IMR-90 (cell line): ENCODE results near the gene KCNMB3. TPM values are rescaled to one million over a fixed set of nuclear protein-coding genes. Genes with fewer than 3 reads are reported as not detected.

Source experiments
- ATAC-seq: fragments of 200-7000 bp; cut with Tn5 transposase; 2 replicates; pipeline ENCODE4 v1.9.1; 2020; ENCODE audit warnings: low read depth, mild to moderate bottlenecking, moderate library complexity
- BruUV-seq: library from RNA; stranded (reverse); fragments of 400-500 nt; replicated peaks from 2 replicates; lab custom pipeline; 2021; lab: Mats Ljungman, UMichigan
- CTCF ChIA-PET: fragments of 300-600 bp; formaldehyde crosslinking; extraction: SDS; loops from one replicate; lab custom pipeline; 2021; ENCODE audit warnings: antibody characterized with exemption; lab: Yijun Ruan, JAX
- POLR2A ChIA-PET: fragments of 300-600 bp; sonication (Branson Sonifier 250); formaldehyde crosslinking; loops from one replicate; lab custom pipeline; 2022; ENCODE audit warnings: antibody characterized with exemption; ENCODE audit not compliant: unreplicated experiment; lab: Charles Lee
- DNase-seq: peaks from one replicate; pipeline ENCODE4 v3.0.0; 2013
- H2AFZ ChIP-seq: replicated peaks from 2 replicates; pipeline ENCODE3; 2013; ENCODE audit warnings: low read length, mild to moderate bottlenecking; ENCODE audit not compliant: poor library complexity
- H2AK5ac ChIP-seq: 2 replicates; pipeline ENCODE4 v1.6.1; 2013; ENCODE audit warnings: low read depth, low read length, inconsistent platforms
- H2AK9ac ChIP-seq: replicated peaks from 2 replicates; pipeline ENCODE3; 2013; ENCODE audit warnings: mild to moderate bottlenecking, low read depth, low read length, moderate library complexity; ENCODE audit not compliant: poor library complexity
- H2BK120ac ChIP-seq: 2 replicates; pipeline ENCODE4 v1.6.1; 2013; ENCODE audit warnings: low read depth, low read length, inconsistent platforms
- H2BK15ac ChIP-seq: 3 replicates; pipeline ENCODE4 v1.6.1; 2013; ENCODE audit warnings: low read depth, low read length, inconsistent platforms
- H2BK20ac ChIP-seq: 2 replicates; pipeline ENCODE4 v1.6.1; 2013; ENCODE audit warnings: low read depth, mild to moderate bottlenecking, inconsistent platforms, low read length, moderate library complexity
- H2BK5ac ChIP-seq: 2 replicates; pipeline ENCODE4 v1.6.1; 2013; ENCODE audit warnings: mild to moderate bottlenecking, low read depth, low read length, inconsistent platforms; ENCODE audit not compliant: poor library complexity, severe bottlenecking
- H3K14ac ChIP-seq: replicated peaks from 2 replicates; pipeline ENCODE4 v1.6.1; 2013; ENCODE audit warnings: low read depth, low read length, inconsistent platforms
- H3K18ac ChIP-seq: 2 replicates; pipeline ENCODE4 v1.6.1; 2013; ENCODE audit warnings: low read depth, low read length, control low read depth
- H3K23ac ChIP-seq: 2 replicates; pipeline ENCODE4 v1.6.1; 2013; ENCODE audit warnings: low read depth, low read length, inconsistent platforms
- H3K27ac ChIP-seq: 2 replicates; pipeline ENCODE4 v1.5.1; 2013; ENCODE audit warnings: mild to moderate bottlenecking, control low read depth, low read length; ENCODE audit not compliant: insufficient read depth
- H3K27me3 ChIP-seq: 2 replicates; pipeline ENCODE4 v1.6.1; 2013; ENCODE audit warnings: low read length; ENCODE audit not compliant: control insufficient read depth, insufficient read depth
- H3K36me3 ChIP-seq: 2 replicates; pipeline ENCODE4 v1.6.1; 2013; ENCODE audit warnings: low read length, mixed read lengths; ENCODE audit not compliant: control insufficient read depth, insufficient read depth
- H3K4ac ChIP-seq: 2 replicates; pipeline ENCODE4 v1.6.1; 2013; ENCODE audit warnings: low read depth, low read length, inconsistent platforms
- H3K4me1 ChIP-seq: 2 replicates; pipeline ENCODE4 v1.6.1; 2013; ENCODE audit warnings: low read length, mixed read lengths; ENCODE audit not compliant: control insufficient read depth, insufficient read depth
- H3K4me2 ChIP-seq: 2 replicates; pipeline ENCODE4 v1.6.1; 2013; ENCODE audit warnings: low read depth, mild to moderate bottlenecking, control low read depth, low read length, moderate library complexity
- H3K4me3 ChIP-seq: 2 replicates; pipeline ENCODE4 v1.5.1; 2013; ENCODE audit warnings: low read depth, mild to moderate bottlenecking, control low read depth, low read length, moderate library complexity; ENCODE audit not compliant: insufficient read depth
- H3K56ac ChIP-seq: 2 replicates; pipeline ENCODE4 v1.6.1; 2013; ENCODE audit warnings: low read length, inconsistent platforms; ENCODE audit not compliant: insufficient read depth; ENCODE audit errors: extremely low read depth
- H3K79me1 ChIP-seq, 2 experiments: 2 replicates each; pipeline ENCODE4 v1.6.1; 2013; ENCODE audit warnings: low read length in 2 of 2, inconsistent platforms in 1 of 2, low read depth in 1 of 2
- H3K9ac ChIP-seq: 2 replicates; pipeline ENCODE4 v1.6.1; 2013; ENCODE audit warnings: low read depth, low read length, control low read depth
- H3K9me1 ChIP-seq: 2 replicates; pipeline ENCODE4 v1.6.1; 2013; ENCODE audit warnings: low read length, inconsistent platforms; ENCODE audit not compliant: insufficient read depth
- H3K9me3 ChIP-seq: 2 replicates; pipeline ENCODE4 v1.6.1; 2013; ENCODE audit warnings: low read length; ENCODE audit not compliant: control insufficient read depth, insufficient read depth
- H4K20me1 ChIP-seq: 2 replicates; pipeline ENCODE4 v1.6.1; 2013; ENCODE audit warnings: low read length, inconsistent platforms; ENCODE audit not compliant: insufficient read depth
- H4K5ac ChIP-seq: 2 replicates; pipeline ENCODE4 v1.6.1; 2013; ENCODE audit warnings: mild to moderate bottlenecking, low read depth, low read length, control low read depth
- H4K8ac ChIP-seq, 2 experiments: 2 replicates each; pipeline ENCODE4 v1.6.1; 2013; ENCODE audit warnings: low read depth in 2 of 2, low read length in 2 of 2, control low read depth in 1 of 2, inconsistent platforms in 1 of 2
- H4K91ac ChIP-seq: 2 replicates; pipeline ENCODE4 v1.6.1; 2013; ENCODE audit warnings: low read depth, low read length, inconsistent platforms; ENCODE audit not compliant: insufficient read depth
- BHLHE40 ChIP-seq: fragments of 150-350 bp; IDR thresholded peaks from 2 replicates; pipeline ENCODE4 v1.6.1; 2016; ENCODE audit warnings: mild to moderate bottlenecking, low read depth, low read length
- CEBPB ChIP-seq: IDR thresholded peaks from 2 replicates; pipeline ENCODE4 v1.6.1; 2012; ENCODE audit warnings: low read depth, low read length, improper control_type of control experiment
- CHD1 ChIP-seq: IDR thresholded peaks from 2 replicates; pipeline ENCODE4 v1.6.1; 2012; ENCODE audit warnings: low read depth, low read length, improper control_type of control experiment
- FOS ChIP-seq: fragments of 150-350 bp; IDR thresholded peaks from 2 replicates; pipeline ENCODE4 v1.6.1; 2016; ENCODE audit warnings: low read depth, low read length
- MAFK ChIP-seq: IDR thresholded peaks from 2 replicates; pipeline ENCODE4 v1.6.1; 2012; ENCODE audit warnings: low read depth, low read length, improper control_type of control experiment
- MAZ ChIP-seq: IDR thresholded peaks from 2 replicates; pipeline ENCODE4 v1.6.1; 2012; ENCODE audit warnings: low read depth, mild to moderate bottlenecking, low read length, improper control_type of control experiment, moderate library complexity, borderline replicate concordance
- MXI1 ChIP-seq: IDR thresholded peaks from 2 replicates; pipeline ENCODE4 v1.6.1; 2012; ENCODE audit warnings: low read depth, mild to moderate bottlenecking, low read length, moderate library complexity, borderline replicate concordance
- NFE2L2 ChIP-seq: fragments of 150-350 bp; IDR thresholded peaks from 2 replicates; pipeline ENCODE4 v1.6.1; 2016; ENCODE audit warnings: low read depth, mild to moderate bottlenecking, low read length
- POLR2A ChIP-seq: IDR thresholded peaks from 2 replicates; pipeline ENCODE4 v1.6.1; 2012; ENCODE audit warnings: mild to moderate bottlenecking, low read depth, low read length
- RAD21 ChIP-seq: IDR thresholded peaks from 2 replicates; pipeline ENCODE4 v1.6.1; 2012; ENCODE audit warnings: low read length, improper control_type of control experiment
- RCOR1 ChIP-seq: IDR thresholded peaks from 2 replicates; pipeline ENCODE4 v1.6.1; 2012; ENCODE audit warnings: mild to moderate bottlenecking, low read length, improper control_type of control experiment; ENCODE audit not compliant: insufficient replicate concordance
- RFX5 ChIP-seq: IDR thresholded peaks from 2 replicates; pipeline ENCODE4 v1.8.0; 2012; ENCODE audit warnings: low read depth, mild to moderate bottlenecking, low read length, moderate library complexity
- SMC3 ChIP-seq: fragments of 150-350 bp; IDR thresholded peaks from 2 replicates; pipeline ENCODE4 v1.6.1; 2016; ENCODE audit warnings: low read depth, mild to moderate bottlenecking, antibody characterized with exemption, low read length, moderate library complexity
- WGBS, 2 experiments: methylation state at CpG; one replicate each; pipeline versions ENCODE4 v1.1.5 to v1.1.7; 2013; ENCODE audit warnings: missing lambda C conversion rate in 2 of 2; ENCODE audit not compliant: insufficient read length in 1 of 2; ENCODE audit errors: extremely low coverage in 2 of 2; 5-methylcytosine and 5-hydroxymethylcytosine counted together
- dilution Hi-C: fragments of 300-500 bp; cut with HindIII; formaldehyde crosslinking; loops from one replicate; pipeline ENCODE4 v1.14.3; 2018; ENCODE audit warnings: low sequenced_read_pairs; ENCODE audit not compliant: unreplicated experiment
- in situ Hi-C: fragments of 300-500 bp; cut with MboI; formaldehyde crosslinking; loops from 3 replicates; pipeline ENCODE4 v1.14.3; 2019; ENCODE audit warnings: low sequenced_read_pairs, inconsistent platforms, mixed read lengths
- intact Hi-C: fragments of 100-400 bp; cut with micrococcal nuclease; formaldehyde crosslinking; loops from 2 replicates; pipeline ENCODE4 v1.10.0; 2022
- polyA plus RNA-seq, 3 experiments: library from polyadenylated mRNA; depleted of rRNA; stranded (reverse); fragments of >200 nt; gene quantifications; 2 replicates each; pipeline ENCODE4 v1.2.3, GENCODE V29; 2012; ENCODE audit warnings: low replicate concordance in 1 of 3
- total RNA-seq: library from RNA; depleted of rRNA; stranded (reverse); fragments of >200 nt; gene quantifications from 2 replicates; pipeline ENCODE4 v1.2.3, GENCODE V29; 2012
- TF ChIP-seq, protein P1 (sequence below): conservative IDR thresholded peaks from 2 replicates; pipeline ENCODE4 v1.5.1; 2012; ENCODE audit warnings: mild to moderate bottlenecking, low read depth, low read length, improper control_type of control experiment
- TF ChIP-seq, protein P2 (sequence below): fragments of 150-350 bp; IDR thresholded peaks from 2 replicates; pipeline ENCODE4 v1.6.1; 2016; ENCODE audit warnings: low read depth, mild to moderate bottlenecking, low read length, moderate library complexity, borderline replicate concordance
- TF ChIP-seq, protein P3 (sequence below): fragments of 150-350 bp; IDR thresholded peaks from 2 replicates; pipeline ENCODE4 v1.6.1; 2017; ENCODE audit warnings: mild to moderate bottlenecking, antibody characterized with exemption, low read length, low read depth

KCNMB3 gene
- total and polyA plus RNA-seq, 2 of the 4 experiments (the other 2 are of a cell fraction): 0.72 to 1.2 TPM

DNA sequence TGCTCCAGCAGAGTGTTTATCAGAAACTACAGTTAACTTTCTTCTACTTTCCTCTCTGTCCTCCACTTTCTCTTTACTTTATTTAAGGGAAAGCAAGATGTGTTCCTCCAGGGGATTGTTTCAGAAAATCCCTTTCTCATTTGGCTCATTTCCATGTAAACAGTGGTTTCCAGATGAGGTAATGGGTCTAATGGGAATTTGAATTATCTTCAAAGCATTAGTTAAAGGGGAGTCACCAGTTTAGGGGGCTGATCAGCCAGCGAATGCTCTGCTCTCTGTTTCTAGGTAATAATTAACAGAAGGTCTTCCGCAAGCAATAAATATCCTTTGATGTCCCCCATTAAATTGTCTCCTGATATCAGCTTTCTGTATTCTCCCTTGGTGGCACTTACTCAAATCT lies 41.5 kb upstream of the KCNMB3 start:
- Histone ChIP-seq H2BK15ac (no peak overlapping the region), H3K14ac (no peak overlapping the region), H3K9me1 (no peaks in the 10 kb centered on the region), H3K9me3 (no peaks in the 10 kb centered on the region), H3K18ac (no peak overlapping the region), H3K4me2 (no peak overlapping the region; the same call in 1 of the 2 replicates), H2AK9ac (no peak overlapping the region), H3K79me1 (no peaks in the 10 kb centered on the region), H2AFZ (no peak overlapping the region), H3K23ac (no peak overlapping the region), H3K56ac (no peak overlapping the region), H2BK20ac (no peak overlapping the region), H3K27ac (no peak overlapping the region), H3K36me3 (no peaks in the 10 kb centered on the region), H4K8ac (no peak overlapping the region), H3K4me3 (no peak overlapping the region), H2AK5ac (no peak overlapping the region), H3K27me3 (peaks cover 16% of the 10 kb centered on the region), H4K5ac (no peak overlapping the region), H3K4ac (no peak overlapping the region), H3K4me1 (no peaks in the 10 kb centered on the region), H4K20me1 (no peaks in the 10 kb centered on the region), H4K91ac (no peak overlapping the region), H2BK5ac (no peak overlapping the region), H3K9ac (no peak overlapping the region), H2BK120ac (no peak overlapping the region)
- ChIA-PET CTCF (interaction anchor here (0.6 to 0.9 kb wide), 2 partner anchors 12 to 843 kb away, joined by 3 read pairs; no protein-coding TSS in a partner anchor), POLR2A (no interaction called here)
- peak; percentile 17 for DNase-seq
- in situ Hi-C loops: no loop called here
- intact Hi-C loops: no loop called here
- TF ChIP-seq, protein P1, sequence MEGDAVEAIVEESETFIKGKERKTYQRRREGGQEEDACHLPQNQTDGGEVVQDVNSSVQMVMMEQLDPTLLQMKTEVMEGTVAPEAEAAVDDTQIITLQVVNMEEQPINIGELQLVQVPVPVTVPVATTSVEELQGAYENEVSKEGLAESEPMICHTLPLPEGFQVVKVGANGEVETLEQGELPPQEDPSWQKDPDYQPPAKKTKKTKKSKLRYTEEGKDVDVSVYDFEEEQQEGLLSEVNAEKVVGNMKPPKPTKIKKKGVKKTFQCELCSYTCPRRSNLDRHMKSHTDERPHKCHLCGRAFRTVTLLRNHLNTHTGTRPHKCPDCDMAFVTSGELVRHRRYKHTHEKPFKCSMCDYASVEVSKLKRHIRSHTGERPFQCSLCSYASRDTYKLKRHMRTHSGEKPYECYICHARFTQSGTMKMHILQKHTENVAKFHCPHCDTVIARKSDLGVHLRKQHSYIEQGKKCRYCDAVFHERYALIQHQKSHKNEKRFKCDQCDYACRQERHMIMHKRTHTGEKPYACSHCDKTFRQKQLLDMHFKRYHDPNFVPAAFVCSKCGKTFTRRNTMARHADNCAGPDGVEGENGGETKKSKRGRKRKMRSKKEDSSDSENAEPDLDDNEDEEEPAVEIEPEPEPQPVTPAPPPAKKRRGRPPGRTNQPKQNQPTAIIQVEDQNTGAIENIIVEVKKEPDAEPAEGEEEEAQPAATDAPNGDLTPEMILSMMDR: no peak
- TF ChIP-seq MXI1: no peak
- TF ChIP-seq RFX5: no peak
- TF ChIP-seq CEBPB: no peak
- TF ChIP-seq MAFK: no peak
- TF ChIP-seq CHD1: no peak
- TF ChIP-seq, protein P2, sequence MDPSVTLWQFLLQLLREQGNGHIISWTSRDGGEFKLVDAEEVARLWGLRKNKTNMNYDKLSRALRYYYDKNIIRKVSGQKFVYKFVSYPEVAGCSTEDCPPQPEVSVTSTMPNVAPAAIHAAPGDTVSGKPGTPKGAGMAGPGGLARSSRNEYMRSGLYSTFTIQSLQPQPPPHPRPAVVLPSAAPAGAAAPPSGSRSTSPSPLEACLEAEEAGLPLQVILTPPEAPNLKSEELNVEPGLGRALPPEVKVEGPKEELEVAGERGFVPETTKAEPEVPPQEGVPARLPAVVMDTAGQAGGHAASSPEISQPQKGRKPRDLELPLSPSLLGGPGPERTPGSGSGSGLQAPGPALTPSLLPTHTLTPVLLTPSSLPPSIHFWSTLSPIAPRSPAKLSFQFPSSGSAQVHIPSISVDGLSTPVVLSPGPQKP: no peak
- TF ChIP-seq RCOR1: no peak
- TF ChIP-seq, protein P3, sequence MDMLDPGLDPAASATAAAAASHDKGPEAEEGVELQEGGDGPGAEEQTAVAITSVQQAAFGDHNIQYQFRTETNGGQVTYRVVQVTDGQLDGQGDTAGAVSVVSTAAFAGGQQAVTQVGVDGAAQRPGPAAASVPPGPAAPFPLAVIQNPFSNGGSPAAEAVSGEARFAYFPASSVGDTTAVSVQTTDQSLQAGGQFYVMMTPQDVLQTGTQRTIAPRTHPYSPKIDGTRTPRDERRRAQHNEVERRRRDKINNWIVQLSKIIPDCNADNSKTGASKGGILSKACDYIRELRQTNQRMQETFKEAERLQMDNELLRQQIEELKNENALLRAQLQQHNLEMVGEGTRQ: no peak
- no peak for TF ChIP-seq FOS
- TF ChIP-seq NFE2L2: no peak
- no peak for TF ChIP-seq SMC3
- TF ChIP-seq RAD21: no peak
- no peak for TF ChIP-seq POLR2A
- no peak for TF ChIP-seq MAZ
- TF ChIP-seq BHLHE40: no peak
- no TSS peak for BruUV-seq
- no CpG with 5 or more reads among the region's 2 CpGs for WGBS, 2 experiments
- dilution Hi-C loops: loop anchor here (25.0 kb wide), 1 partner anchor 180 kb away; no protein-coding TSS in a partner anchor
- ATAC-seq: no peak
